ENCODE measurements around the gene FAIM2. TPM values are rescaled to one million over a fixed set of nuclear protein-coding genes. Genes with fewer than 3 reads are reported as not detected.

Gene FAIM2
- total and polyA plus RNA-seq, 2 donors (not counting 3 experiments of a cell fraction or from before 2014, with no cell fraction given): 0.01 TPM; not detected in 1

DNA sequence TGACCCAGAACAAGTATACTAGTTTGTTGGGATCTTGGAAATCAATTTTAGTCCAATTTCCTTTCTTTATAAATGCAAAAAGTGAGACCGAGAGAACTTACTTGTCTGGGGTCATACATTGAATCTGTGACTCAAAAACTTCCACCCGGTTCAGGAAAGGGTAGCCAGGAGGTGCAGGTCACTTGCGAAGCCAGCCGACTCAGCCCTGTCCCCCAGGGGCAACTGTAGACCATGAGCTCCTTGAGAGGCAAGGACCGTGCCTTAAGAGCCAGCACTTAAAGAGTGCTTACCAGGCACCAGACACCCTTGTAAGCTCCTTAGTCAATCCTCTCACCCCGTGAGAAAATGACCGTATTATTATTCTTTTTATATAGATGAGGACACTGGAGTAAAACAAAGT is 60.3 kb downstream of the FAIM2 start:
- Histone ChIP-seq H3K9ac (replicated peaks; ENCODE audit: extremely low read depth, insufficient read depth, low read length) (peak overlapping the region; percentile 49), H4K20me1 (replicated peaks; ENCODE audit: control insufficient read depth, extremely low read depth, insufficient read depth, low read length) (no peaks in the 10 kb centered on the region), H2AFZ (ENCODE audit: low read depth, low read length) (peak overlapping the region; percentile 88), H3K27me3 (ENCODE audit: control insufficient read depth in 2 of 2, insufficient read depth in 2 of 2, low read length in 2 of 2) (peaks cover 10 to 11% of the 10 kb centered on the region in 2 experiments), H3K79me2 (ENCODE audit: control insufficient read depth, insufficient read depth, low read length) (no peaks in the 10 kb centered on the region), H3K9me1 (replicated peaks; ENCODE audit: control insufficient read depth, extremely low read depth, insufficient read depth, low read length) (no peaks in the 10 kb centered on the region), H3K9me3 (replicated peaks; ENCODE audit: control insufficient read depth, insufficient read depth, low read length) (no peaks in the 10 kb centered on the region), H3K4me2 (ENCODE audit: insufficient read depth, low read length) (peak overlapping the region; percentile 90), H3K27ac (ENCODE audit: insufficient read depth, low read depth, low read length) (peak overlapping the region; percentile 50), H3K4me3 (replicated peaks in 1 of 3; ENCODE audit: insufficient read depth in 1 of 3, low read depth in 1 of 3, low read length in 3 of 3) (peak overlapping the region; percentile 24 to 71 (median 71)), H3K4me1 (ENCODE audit: control insufficient read depth, extremely low read depth, insufficient read depth, low read length) (peaks cover 12% of the 10 kb centered on the region), H3K36me3 (ENCODE audit: control insufficient read depth in 2 of 2, extremely low read depth in 1 of 2, insufficient read depth in 2 of 2, low read length in 2 of 2) (no peaks in the 10 kb centered on the region)
- TF ChIP-seq EZH2 (IDR thresholded peaks at IDR 0.05; ENCODE audit: borderline replicate concordance, low read depth, low read length, severe bottlenecking) (no peak), JUN (IDR thresholded peaks at IDR 0.05; ENCODE audit: borderline replicate concordance, insufficient read depth, insufficient read length, low read depth) (no peak), POLR2A (IDR thresholded peaks at IDR 0.05; ENCODE audit: low read depth, low read length) (no peak), GATA2 (IDR thresholded peaks at IDR 0.05; ENCODE audit: insufficient read depth, insufficient read length, low read depth, low read length) (no peak), MAX (IDR thresholded peaks at IDR 0.05; ENCODE audit: insufficient read depth, insufficient read length) (no peak), MYC (IDR thresholded peaks at IDR 0.05; ENCODE audit: low read depth, low read length) (no peak)
- TF ChIP-seq, protein P1, sequence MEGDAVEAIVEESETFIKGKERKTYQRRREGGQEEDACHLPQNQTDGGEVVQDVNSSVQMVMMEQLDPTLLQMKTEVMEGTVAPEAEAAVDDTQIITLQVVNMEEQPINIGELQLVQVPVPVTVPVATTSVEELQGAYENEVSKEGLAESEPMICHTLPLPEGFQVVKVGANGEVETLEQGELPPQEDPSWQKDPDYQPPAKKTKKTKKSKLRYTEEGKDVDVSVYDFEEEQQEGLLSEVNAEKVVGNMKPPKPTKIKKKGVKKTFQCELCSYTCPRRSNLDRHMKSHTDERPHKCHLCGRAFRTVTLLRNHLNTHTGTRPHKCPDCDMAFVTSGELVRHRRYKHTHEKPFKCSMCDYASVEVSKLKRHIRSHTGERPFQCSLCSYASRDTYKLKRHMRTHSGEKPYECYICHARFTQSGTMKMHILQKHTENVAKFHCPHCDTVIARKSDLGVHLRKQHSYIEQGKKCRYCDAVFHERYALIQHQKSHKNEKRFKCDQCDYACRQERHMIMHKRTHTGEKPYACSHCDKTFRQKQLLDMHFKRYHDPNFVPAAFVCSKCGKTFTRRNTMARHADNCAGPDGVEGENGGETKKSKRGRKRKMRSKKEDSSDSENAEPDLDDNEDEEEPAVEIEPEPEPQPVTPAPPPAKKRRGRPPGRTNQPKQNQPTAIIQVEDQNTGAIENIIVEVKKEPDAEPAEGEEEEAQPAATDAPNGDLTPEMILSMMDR (IDR thresholded peaks at IDR 0.05; ENCODE audit: extremely low read depth in 1 of 2, insufficient read depth in 1 of 2, low read depth in 1 of 2, low read length in 2 of 2): no peak
- dilution Hi-C loops (cut with MboI; ENCODE audit: extremely low pct_ligation_motif_present, low sequenced_read_pairs) (no loop called here), intact Hi-C loops (cut with micrococcal nuclease) (no loop called here)
- POLR2A ChIA-PET: interaction anchor here (1.0 to 1.6 kb wide), 4 partner anchors 15 to 102 kb away, joined by 3 to 10 read pairs (median 6); partner anchors contain the start of genes NCKAP5L and TMBIM6
- CTCF ChIA-PET: interaction anchor here (0.9 to 6.1 kb wide), 6 partner anchors 23 to 227 kb away, joined by 3 to 115 read pairs (median 5); partner anchors contain the start of gene TMBIM6
- DNase-seq (ENCODE audit: low read depth, low spot score) (no peak), FAIRE-seq (no peak)
- BruUV-seq (replicated peaks): TSS peak; percentile 90
